Upper lobe of left lung (tissue), 6 donors: Measurements from ENCODE around the gene GAD1. TPM values are rescaled to one million over a fixed set of nuclear protein-coding genes. Genes with fewer than 3 reads are reported as not detected.

ENCODE experiments used
- ATAC-seq, 2 donors: fragments of 200-7000 bp; cut with Tn5 transposase; one replicate each; pipeline ENCODE4 v1.9.1; 2022; ENCODE audit warnings: mild to moderate bottlenecking in 2 of 2, moderate library complexity in 2 of 2; ENCODE audit not compliant: low FRiP score in 2 of 2
- DNase-seq, 2 donors: peaks; one replicate each; pipeline ENCODE4 v3.0.0-alpha.2; 2019 to 2020
- H3K27ac ChIP-seq, 4 donors: fragments of 200-600 bp; sonication (generic); one replicate each; pipeline ENCODE4 v1.5.1; 2016 to 2019
- H3K27me3 ChIP-seq, 4 donors: fragments of 200-600 bp; sonication (generic); one replicate each; pipeline ENCODE4 v1.5.1; 2017 to 2019
- H3K36me3 ChIP-seq, 4 donors: fragments of 200-600 bp; sonication (generic); one replicate each; pipeline ENCODE4 v1.5.1; 2016 to 2019
- H3K4me1 ChIP-seq, 4 donors: fragments of 200-600 bp; sonication (generic); one replicate each; pipeline ENCODE4 v1.5.1; 2018 to 2019
- H3K4me3 ChIP-seq, 4 donors: fragments of 200-600 bp; sonication (generic); one replicate each; pipeline ENCODE4 v1.5.1; 2017 to 2019; ENCODE audit warnings: mild to moderate bottlenecking in 2 of 4, moderate library complexity in 1 of 4
- H3K9me3 ChIP-seq, 4 donors: fragments of 200-600 bp; sonication (generic); one replicate each; pipeline ENCODE4 v1.5.1; 2018 to 2019
- EP300 ChIP-seq, 4 donors: sonication (generic); formaldehyde crosslinking; IDR thresholded peaks; one replicate each; pipeline ENCODE4 v1.5.1; 2017; ENCODE audit warnings: antibody characterized with exemption in 4 of 4, control low read depth in 2 of 4
- POLR2A ChIP-seq, 4 donors: fragments of 450-650 bp; IDR thresholded peaks; one replicate each; pipeline ENCODE4 v1.5.1; 2016 to 2017; ENCODE audit warnings: antibody characterized with exemption in 4 of 4, mild to moderate bottlenecking in 2 of 4
- POLR2AphosphoS5 ChIP-seq, 2 donors: sonication (generic); formaldehyde crosslinking; IDR thresholded peaks; one replicate each; pipeline ENCODE4 v1.5.1; 2017; ENCODE audit warnings: antibody characterized with exemption in 2 of 2
- WGBS, 2 donors: methylation state at CpG; one replicate each; pipeline ENCODE4 v1.1.5; 2017 to 2018; 5-methylcytosine and 5-hydroxymethylcytosine counted together
- total RNA-seq, 6 donors: library from RNA; depleted of rRNA in 4 of 6; stranded (reverse); fragments of >200 nt in 4 of 6; gene quantifications; one replicate each; pipeline versions ENCODE4 v1.1.0 to v1.2.1, GENCODE V29; 2016 to 2021
- TF ChIP-seq, protein P1 (sequence below), 6 experiments: fragments of 450-650 bp in 4 of 6; fragments of 200-600 bp in 2 of 6; sonication (generic) in 2 of 6; IDR thresholded peaks; one replicate each; pipeline ENCODE4 v1.5.1; 2016 to 2019; ENCODE audit warnings: antibody characterized with exemption in 6 of 6
- donor health status: DM: no; HTN: no; CAD: no; lungs with moderate emphysema.
- donor health status: DM: no; HTN: yes; CAD: no; lungs with severe emphysema.

Gene GAD1
- total RNA-seq, 6 donors from 2014 or later = 0.29 to 0.79 TPM; not detected in 4

DNA sequence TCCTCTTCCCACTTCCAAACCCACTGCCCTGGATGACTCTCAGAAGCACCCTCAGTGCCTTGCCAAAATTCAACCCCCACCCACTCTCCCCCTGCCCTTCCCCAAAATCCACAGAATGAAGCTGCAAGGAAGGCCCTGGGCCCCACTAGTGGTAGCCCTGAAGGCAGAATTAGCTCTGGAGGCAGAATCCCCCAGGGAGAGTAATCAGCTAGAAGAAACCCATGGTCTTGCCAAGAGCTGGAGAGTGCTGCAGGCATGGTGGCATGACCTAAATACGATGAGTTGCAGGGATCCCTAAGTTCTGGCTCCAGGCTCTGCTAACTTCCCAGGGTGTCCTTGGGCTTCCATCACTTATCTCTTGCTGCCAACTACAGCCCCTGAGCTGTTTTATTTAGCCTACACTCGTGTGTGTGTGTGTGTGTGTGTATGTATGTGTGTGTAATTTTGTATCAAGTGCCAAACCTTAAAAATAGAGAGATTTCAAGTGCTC lies 7.9 kb downstream of the GAD1 start:
- Histone ChIP-seq H3K4me1 (peaks cover 40 to 45% (median 42%) of the 10 kb centered on the region in 4 donors), H3K36me3 (no peaks in the 10 kb centered on the region), H3K4me3 (no peak overlapping the region), H3K27ac (no peak overlapping the region), H3K9me3 (no peaks in the 10 kb centered on the region), H3K27me3 (peaks cover 0 to 45% (median 28%) of the 10 kb centered on the region in 4 donors)
- TF ChIP-seq POLR2A (IDR thresholded peaks at IDR 0.05) (no peak), EP300 (IDR thresholded peaks at IDR 0.05) (no peak)
- no peak for ATAC-seq
- no peak for DNase-seq
- 58 to 67% methylated on average over 2 of the region's 2 CpGs for WGBS, 2 donors

DNA sequence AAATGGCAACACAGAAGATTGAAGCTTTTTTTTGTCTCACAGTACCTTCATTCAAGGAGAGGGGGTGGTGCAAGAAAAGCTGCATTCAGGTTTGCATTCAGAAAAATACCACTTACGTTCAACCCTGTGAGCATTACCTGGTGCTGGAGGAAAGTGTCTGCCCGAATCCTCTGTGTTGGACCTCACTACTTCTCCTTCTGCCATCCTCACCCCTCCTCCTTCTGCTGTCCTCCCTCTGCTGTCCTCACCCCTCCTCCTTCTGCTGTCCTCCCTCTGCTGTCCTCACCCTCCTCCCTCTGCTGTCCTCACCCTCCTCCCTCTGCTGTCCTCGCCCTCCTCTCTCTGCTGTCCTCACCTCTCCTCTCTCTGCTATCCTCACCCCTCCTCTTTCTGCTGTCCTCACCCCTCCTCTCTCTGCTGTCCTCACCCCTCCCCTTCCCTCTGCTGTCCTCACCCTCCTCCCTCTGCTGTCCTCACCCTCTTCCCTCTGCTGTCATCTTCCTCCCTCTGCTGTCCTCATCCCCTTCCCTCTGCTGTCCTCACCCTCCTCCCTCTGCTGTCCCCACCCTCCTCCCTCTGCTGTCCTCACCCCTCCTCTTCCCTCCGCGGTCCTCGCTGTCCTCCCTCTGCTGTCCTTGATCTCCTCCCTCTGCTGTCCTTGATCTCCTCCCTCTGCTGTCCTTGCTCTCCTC lies 11.3 kb downstream of the GAD1 start:
- Histone ChIP-seq H3K4me1 (peaks cover 8 to 10% (median 8%) of the 10 kb centered on the region in 4 donors), H3K36me3 (no peaks in the 10 kb centered on the region), H3K27ac (no peak overlapping the region), H3K27me3 (peaks cover 0 to 11% (median 5%) of the 10 kb centered on the region in 4 donors), H3K4me3 (no peak overlapping the region), H3K9me3 (no peaks in the 10 kb centered on the region)
- TF ChIP-seq POLR2A (IDR thresholded peaks at IDR 0.05) = no peak
- no peak for TF ChIP-seq POLR2AphosphoS5 (IDR thresholded peaks at IDR 0.05)
- TF ChIP-seq, protein P1, sequence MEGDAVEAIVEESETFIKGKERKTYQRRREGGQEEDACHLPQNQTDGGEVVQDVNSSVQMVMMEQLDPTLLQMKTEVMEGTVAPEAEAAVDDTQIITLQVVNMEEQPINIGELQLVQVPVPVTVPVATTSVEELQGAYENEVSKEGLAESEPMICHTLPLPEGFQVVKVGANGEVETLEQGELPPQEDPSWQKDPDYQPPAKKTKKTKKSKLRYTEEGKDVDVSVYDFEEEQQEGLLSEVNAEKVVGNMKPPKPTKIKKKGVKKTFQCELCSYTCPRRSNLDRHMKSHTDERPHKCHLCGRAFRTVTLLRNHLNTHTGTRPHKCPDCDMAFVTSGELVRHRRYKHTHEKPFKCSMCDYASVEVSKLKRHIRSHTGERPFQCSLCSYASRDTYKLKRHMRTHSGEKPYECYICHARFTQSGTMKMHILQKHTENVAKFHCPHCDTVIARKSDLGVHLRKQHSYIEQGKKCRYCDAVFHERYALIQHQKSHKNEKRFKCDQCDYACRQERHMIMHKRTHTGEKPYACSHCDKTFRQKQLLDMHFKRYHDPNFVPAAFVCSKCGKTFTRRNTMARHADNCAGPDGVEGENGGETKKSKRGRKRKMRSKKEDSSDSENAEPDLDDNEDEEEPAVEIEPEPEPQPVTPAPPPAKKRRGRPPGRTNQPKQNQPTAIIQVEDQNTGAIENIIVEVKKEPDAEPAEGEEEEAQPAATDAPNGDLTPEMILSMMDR (IDR thresholded peaks at IDR 0.05) = no peak
- TF ChIP-seq EP300 (IDR thresholded peaks at IDR 0.05) = no peak
- no peak for ATAC-seq
- 83 to 88% methylated on average over 6 of the region's 6 CpGs for WGBS, 2 donors
- DNase-seq = no peak

DNA sequence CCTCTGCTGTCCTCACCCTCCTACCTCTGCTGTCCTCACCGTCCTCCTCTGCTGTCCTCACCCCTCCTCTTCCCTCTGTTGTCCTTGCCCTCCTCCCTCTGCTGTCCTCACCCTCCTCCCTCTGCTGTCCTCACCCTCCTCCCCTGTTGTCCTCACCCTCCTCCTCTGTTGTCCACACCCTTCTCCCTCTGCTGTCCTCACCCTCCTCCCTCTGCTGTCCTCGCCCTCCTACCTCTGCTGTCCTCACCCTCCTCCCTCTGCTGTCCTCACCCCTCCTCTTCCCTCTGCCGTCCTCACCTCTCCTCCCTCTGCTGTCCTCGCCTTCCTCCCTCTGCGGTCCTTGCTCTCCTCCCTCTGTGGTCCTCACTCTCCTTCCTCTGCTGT lies 11.8 kb downstream of the GAD1 start:
- Histone ChIP-seq H3K27me3 (peaks cover 0 to 6% (median 3%) of the 10 kb centered on the region in 4 donors), H3K4me3 (no peak overlapping the region), H3K36me3 (no peaks in the 10 kb centered on the region), H3K27ac (no peak overlapping the region), H3K9me3 (no peaks in the 10 kb centered on the region), H3K4me1 (peaks cover 2 to 5% (median 3%) of the 10 kb centered on the region in 4 donors)
- no peak for TF ChIP-seq POLR2A (IDR thresholded peaks at IDR 0.05)
- TF ChIP-seq, protein P1 (IDR thresholded peaks at IDR 0.05) = no peak
- no peak for TF ChIP-seq POLR2AphosphoS5 (IDR thresholded peaks at IDR 0.05)
- TF ChIP-seq EP300 (IDR thresholded peaks at IDR 0.05) = no peak
- 54 to 73% methylated on average over 4 to 5 of the region's 5 CpGs for WGBS, 2 donors
- no peak for DNase-seq
- no peak for ATAC-seq

DNA sequence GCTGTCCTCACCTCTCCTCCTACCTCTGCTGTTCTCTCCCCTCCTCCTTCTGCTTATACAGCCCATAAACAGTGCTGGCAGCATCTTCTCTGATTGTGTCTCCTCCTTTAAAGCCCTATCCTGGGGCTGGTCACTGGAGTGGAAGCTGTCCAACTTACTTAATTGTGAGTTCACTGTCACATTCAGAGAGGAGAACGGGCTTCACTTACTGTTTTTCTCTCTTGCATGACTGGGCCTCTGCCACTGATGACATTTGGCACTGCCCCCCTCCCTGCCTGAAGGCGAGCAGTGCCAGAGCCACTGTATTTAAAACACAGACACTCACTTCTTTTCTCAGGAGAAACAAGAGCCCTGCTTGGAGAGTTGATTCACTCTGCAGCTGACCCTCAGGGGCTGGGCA lies 12.3 kb downstream of the GAD1 start:
- Histone ChIP-seq H3K4me1 (no peaks in the 10 kb centered on the region), H3K9me3 (no peaks in the 10 kb centered on the region), H3K27ac (no peak overlapping the region), H3K27me3 (peaks cover 0 to 2% (median under 1%) of the 10 kb centered on the region in 4 donors), H3K36me3 (no peaks in the 10 kb centered on the region), H3K4me3 (no peak overlapping the region)
- TF ChIP-seq EP300 (IDR thresholded peaks at IDR 0.05) (no peak), POLR2AphosphoS5 (IDR thresholded peaks at IDR 0.05) (no peak), POLR2A (IDR thresholded peaks at IDR 0.05) (no peak)
- TF ChIP-seq, protein P1 (IDR thresholded peaks at IDR 0.05) = no peak
- 68 to 70% methylated on average over 2 of the region's 2 CpGs for WGBS, 2 donors
- DNase-seq (no peak), ATAC-seq (no peak)

DNA sequence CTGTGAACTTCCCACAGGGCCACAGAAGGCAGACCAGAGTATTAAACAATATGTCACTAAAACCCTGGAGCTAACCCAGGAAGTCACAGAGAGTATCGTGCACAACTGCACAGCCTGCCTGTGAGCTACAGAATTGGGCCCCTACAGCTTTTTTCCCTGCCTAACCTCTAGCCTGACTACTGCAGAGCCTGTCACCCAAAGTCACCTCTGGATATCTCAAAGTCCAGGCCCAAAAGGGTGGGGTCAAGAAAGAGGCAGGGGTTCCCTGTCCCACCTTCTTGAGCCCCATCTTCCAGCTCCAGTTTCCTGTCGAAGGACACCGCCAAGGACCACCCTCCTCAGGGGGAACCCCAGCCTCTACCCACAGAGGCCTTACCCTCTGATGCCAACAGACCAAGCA lies 13.5 kb downstream of the GAD1 start:
- no peak for DNase-seq
- Histone ChIP-seq H3K36me3 (no peaks in the 10 kb centered on the region), H3K9me3 (no peaks in the 10 kb centered on the region), H3K4me3 (no peak overlapping the region), H3K4me1 (no peaks in the 10 kb centered on the region), H3K27ac (no peak overlapping the region), H3K27me3 (peaks cover 0 to 2% (median 0%) of the 10 kb centered on the region in 4 donors)
- TF ChIP-seq POLR2A (IDR thresholded peaks at IDR 0.05) (no peak), EP300 (IDR thresholded peaks at IDR 0.05) (no peak), POLR2AphosphoS5 (IDR thresholded peaks at IDR 0.05) (no peak)
- TF ChIP-seq, protein P1 (IDR thresholded peaks at IDR 0.05) = no peak
- 86 to 87% methylated on average over 3 of the region's 3 CpGs for WGBS, 2 donors
- no peak for ATAC-seq
